ENCODE results near the gene CINP. TPM values are rescaled to one million over a fixed set of nuclear protein-coding genes. Genes with fewer than 3 reads are reported as not detected.

CINP gene
- total RNA-seq, 1 donor = 24.5 TPM

DNA sequence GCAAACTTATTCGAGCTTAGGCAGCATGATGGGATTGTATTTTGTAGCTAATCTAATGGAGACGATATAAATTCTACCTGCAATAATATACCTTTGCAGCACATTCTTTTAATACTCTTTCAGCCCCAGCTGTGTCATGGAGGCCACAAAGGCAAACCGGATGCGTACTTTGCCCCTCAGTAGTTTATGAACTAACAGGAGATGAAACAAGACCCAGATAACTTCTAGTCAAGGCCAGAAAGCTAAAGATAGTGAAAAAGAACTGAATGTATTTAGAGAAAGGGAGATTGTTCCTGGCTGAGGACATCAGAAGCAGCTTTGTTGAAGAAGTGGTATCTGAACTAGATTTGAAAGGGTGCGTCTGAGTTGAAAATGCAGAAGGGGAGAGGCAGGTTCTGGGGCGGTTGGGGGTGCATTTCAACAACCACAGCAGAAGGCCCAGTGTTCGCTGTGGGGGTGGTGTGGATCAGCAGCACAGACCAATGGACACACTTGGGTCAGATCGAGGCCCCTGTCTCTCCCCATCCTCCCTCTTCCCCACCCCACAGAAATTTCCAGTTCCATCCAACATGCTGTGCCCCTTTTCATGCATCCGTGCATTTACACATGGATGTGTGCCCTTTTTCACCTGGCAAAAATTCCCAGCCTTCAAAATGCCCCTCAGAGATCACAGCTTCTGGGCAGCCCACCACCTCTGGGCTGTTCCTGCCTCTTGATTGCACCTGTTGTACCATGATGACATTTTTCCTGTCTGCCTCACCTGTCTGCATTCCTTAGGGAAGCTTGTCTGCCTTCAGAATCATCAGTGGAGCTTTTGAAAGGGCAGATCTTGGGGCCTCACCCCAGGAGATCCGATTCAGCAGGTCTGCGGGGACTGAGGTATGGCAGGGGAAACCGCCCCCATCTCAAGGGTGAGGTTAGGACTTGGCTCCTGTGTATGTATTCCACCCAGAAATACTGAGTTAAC, 41.0 kb downstream of the CINP start:
- no peak for DNase-seq (ENCODE audit: low read depth in 2 of 3, low spot score in 2 of 3)

GRCh38 chr14:102320671-102321455, 41.8 kb downstream of the CINP start:
- no peak for DNase-seq (ENCODE audit: low read depth in 2 of 3, low spot score in 2 of 3)

DNA sequence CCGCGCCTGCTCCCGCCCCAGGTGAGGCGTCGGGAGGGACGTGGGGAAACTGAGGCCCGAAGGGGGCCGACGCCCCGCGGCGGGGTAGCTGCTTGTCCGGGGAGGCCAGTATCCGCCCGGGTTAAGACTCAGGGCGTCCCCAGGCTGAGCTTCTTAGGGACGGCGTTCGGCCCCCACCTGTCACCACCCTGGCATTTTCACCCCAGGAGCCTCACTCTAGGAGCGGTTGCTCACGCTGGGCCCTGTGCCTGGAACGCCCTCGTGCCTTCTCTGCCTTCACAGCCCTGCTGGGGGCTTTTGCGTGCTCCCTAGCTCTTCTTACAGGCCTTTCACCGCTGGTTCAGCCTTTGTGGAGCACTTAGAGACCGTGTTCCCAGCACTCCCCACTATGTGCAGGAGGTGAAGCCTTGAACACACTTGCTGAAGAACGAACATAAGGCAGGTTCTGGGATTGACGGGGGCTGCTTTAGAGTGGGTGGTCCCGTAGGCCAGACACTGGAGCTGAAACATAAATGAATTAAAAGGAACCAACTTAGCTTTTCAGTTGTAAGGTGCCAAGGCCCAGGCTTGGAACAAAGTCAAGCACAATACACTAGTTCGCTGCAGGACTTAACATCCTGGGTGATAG, 42.5 kb downstream of the CINP start:
- DNase-seq (ENCODE audit: low read depth in 2 of 3, low spot score in 2 of 3) = peak; percentile 50 to 65 (median 54)

- DNase-seq (ENCODE audit: low read depth in 2 of 3, low spot score in 2 of 3) = peak; percentile 88 to 94 (median 90)
Measured at GRCh38 chr14:102319351-102320032, 43.2 kb downstream of the CINP start, which contains the start of gene ZNF839. Gene ZNF839, plus strand, starts transcription at chr14:102319746. Its CDS starts 20 bp downstream, at chr14:102319766.

DNA sequence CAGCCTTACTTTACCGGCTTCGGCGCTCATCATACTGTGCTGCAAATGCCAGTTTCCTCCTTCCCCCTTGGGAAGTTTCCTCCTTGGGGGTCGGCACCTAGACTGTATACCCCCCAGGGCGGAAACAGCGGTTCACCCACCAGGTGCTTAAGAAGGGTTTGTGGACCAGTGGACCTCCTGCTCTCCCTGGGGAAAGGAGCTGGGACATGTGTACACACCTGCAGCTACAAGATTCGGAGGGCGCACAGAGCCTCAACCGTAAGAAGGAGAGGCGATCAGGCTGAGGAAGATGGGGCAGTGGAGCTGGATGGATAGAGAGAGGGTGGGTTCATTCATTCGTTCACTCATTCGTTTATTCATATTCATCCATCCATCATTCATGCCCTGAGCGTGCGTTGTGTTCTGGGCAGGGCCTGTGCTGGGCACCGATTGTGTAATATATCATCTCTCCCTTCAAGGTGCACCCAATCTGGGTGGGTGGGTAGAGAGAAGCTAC, 43.9 kb downstream of the CINP start:
- DNase-seq (ENCODE audit: low read depth in 2 of 3, low spot score in 2 of 3) = no peak

DNA sequence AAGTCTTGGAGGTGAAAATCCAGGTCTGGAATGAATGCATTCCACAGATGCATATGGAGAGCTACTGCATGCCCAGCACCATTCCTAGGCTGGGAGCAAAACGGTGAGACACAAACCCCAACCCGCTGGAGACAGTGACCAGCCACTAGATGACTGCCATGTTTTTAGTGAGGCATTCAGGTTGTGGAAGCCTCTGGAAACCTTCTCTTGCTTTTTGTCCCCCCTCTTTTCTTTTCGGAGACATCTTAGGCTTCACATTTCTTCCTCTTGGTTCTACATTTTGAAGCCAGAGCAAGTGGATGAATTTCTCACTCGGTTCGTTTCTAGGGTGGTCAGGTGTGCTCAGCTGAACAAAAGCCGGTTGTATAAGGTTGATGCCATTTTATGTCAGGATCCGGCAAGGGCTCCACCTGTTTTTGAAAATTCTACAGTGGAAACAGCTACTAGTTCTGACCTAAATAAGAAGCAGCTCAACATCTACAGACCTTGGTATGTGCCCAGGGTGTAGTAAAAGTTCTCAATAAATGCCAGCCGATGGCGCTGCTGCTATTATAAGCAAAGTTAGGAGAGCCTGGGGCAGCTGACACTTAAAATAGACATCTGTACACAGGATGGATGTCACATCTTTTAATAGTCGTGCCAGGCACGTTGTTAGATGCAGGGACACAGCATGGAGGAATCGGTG, 45.0 kb downstream of the CINP start:
- peak in 1 of 3 donors; percentile 62 for DNase-seq (ENCODE audit: low read depth in 2 of 3, low spot score in 2 of 3)

DNA sequence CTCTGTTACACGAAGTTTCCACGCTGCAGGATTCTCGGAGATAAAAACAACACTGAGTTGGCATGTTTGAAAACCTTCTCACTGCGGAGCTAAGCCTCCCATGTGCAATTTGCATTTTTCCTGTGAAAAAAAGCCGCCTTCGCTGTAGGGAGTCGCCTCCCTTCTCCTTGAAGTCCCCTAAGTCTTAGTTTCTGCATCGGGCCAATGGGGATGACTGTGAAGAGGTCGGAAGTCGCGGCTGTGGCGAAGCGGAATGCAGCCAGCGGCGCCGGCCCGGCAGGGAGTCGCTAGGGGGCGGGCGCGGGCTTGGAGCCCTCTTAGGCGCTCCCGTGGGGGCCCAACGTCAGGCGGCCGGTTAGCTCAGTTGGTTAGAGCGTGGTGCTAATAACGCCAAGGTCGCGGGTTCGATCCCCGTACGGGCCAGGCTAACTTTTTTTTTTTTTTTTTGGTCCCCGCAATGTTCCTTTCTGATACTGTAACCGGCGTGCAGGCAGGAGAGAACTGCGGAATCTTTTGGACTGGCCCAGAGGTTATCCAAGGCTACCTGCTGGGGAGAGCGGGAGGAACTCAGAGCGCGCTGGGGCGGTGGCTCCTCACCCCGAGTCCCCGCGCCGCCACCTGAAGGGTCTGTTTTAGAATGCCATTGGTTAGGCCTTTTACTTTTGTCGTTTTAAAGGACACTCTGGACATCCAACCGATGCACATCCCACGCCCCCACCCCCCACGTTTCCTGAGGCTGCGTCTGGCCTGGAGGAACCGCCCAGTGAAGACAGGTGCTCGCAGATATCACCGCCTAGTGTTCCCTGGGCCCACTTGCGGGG, 45.7 kb downstream of the CINP start:
- peak; percentile 86 to 92 (median 89) for DNase-seq (ENCODE audit: low read depth in 2 of 3, low spot score in 2 of 3)

DNA sequence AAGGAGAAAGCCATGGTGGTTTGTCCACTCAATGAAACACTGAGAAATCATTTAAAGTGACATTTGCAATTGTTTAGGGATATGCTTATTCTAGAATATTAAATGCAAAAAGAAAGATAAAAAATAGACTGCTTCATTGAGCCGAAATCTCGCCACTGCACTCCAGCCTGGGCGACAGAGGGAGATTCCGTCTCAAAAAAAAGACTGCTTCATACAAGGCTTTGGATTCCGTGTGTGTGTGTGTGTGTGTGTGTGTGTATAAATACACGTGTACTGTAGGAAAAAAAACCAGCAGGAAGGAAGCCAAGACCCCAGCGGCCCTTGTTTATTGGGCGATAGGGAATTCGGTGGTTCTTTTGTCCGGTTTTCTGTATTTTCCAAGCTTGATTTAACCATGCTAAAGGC, 46.4 kb downstream of the CINP start:
- DNase-seq (ENCODE audit: low read depth in 2 of 3, low spot score in 2 of 3) = peak in 2 of 3 donors; percentile 61 to 72

- DNase-seq (ENCODE audit: low read depth in 2 of 3, low spot score in 2 of 3) = no peak
Measured at GRCh38 chr14:102315121-102315520, 47.6 kb downstream of the CINP start.

GRCh38 chr14:102314242-102315011, 48.3 kb downstream of the CINP start:
- DNase-seq (ENCODE audit: low read depth in 2 of 3, low spot score in 2 of 3) = peak; percentile 57 to 81 (median 80)

DNA sequence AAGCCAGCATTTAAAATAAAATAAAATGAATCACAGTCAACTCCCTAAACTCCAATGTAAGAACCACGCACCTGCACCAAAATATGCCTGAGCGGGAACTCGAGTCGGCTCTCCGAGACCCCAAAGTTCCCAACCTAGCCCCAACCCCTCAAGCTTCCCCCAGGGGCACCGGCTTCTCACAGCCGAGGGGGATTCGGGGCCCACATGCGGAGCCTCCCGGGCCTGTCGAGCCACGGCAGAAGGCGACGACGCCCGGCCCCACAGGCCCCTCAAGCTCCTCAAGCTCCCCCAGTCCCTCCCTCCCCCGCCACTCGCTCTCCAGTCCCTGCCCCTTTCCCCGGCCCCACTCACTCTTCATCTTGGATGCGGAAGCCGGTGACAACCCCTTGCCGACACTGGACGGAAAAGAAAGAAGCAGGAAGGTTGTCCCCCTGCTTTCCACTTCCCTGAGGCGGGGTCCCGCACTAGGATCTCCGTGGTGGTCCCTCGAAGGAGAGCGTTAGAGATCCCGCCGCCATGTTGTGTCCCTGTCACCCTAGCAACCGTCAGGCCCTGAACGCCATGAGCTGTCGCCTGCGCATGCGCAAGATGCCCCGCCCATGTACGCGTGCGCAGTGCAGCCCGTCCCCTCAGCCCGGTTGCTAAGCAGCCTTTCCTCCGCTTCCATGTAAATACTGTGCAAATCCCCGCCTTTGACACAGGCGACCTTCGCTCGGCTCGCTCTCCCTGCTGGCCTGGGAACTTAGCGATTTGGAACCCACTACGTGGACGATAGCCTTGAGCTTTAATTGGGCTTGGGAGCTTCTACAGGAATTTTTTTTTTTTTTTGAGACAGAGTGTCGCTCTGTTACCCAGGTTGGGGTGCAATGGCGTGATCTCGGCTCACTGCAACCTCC, 57.8 kb downstream of the CINP start, which contains the start of gene MOK:
TSS of gene MOK (minus strand) at position 554 of the 896 bp plus-strand sequence. CDS start at position 358, 196 bp downstream.
- peak; percentile 95 to 98 (median 97) for DNase-seq (ENCODE audit: low read depth in 2 of 3, low spot score in 2 of 3)

DNA sequence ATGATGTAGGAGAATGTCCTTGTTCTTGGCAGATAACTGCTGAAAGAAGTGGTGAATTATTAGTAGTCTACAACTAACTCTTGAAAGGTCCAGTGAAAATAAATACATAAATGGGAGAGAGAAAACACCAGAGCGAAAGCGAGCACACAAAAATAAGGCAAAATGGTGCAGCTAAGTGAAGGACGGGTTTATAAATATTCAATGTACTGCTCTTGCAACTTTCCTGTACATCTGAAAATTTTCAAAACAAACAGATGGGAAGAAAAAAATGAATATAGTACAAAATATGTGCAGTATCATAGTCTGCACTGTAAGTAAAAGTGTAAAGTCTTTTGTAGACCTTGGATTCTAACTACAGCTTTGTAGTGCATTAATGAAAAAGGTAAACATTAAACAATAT, 59.0 kb downstream of the CINP start:
- DNase-seq (ENCODE audit: low read depth in 2 of 3, low spot score in 2 of 3) = no peak

DNA sequence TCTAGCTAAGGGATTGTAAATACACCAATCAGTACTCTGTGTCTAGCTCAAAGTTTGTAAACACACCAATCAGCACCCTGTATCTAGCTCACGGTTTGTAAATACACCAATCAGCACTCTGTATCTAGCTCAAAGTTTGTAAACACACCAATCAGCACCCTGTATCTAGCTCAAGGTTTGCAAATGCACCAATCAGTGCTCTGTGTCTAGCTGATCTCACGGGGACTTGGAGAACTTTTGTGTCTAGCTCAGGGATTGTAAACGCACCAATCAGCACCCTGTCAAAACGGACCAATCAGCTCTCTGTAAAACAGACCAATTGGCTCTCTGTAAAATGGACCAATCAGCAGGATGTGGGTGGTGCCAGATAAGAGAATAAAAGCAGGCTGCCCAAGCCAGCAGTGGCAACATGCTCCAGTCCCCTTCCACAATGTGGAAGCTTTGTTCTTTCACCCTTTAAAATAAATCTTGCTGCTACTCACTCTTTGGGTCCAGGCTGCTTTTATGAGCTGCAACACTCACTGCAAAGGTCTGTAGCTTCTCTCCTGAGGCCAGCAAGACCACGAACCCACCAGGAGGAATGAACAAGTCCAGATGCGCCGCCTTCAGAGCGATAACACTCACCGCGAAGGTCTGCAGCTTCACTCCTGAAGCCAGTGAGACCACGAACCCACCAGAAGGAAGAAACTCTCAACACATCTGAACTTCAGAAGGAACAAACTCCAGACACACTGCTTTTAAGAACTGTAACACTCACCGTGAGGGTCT, 64.2 kb downstream of the CINP start:
- peak in 1 of 3 donors; percentile 73 for DNase-seq (ENCODE audit: low read depth in 2 of 3, low spot score in 2 of 3)
